ENCODE results near the gene TMEM63A.

DNA sequence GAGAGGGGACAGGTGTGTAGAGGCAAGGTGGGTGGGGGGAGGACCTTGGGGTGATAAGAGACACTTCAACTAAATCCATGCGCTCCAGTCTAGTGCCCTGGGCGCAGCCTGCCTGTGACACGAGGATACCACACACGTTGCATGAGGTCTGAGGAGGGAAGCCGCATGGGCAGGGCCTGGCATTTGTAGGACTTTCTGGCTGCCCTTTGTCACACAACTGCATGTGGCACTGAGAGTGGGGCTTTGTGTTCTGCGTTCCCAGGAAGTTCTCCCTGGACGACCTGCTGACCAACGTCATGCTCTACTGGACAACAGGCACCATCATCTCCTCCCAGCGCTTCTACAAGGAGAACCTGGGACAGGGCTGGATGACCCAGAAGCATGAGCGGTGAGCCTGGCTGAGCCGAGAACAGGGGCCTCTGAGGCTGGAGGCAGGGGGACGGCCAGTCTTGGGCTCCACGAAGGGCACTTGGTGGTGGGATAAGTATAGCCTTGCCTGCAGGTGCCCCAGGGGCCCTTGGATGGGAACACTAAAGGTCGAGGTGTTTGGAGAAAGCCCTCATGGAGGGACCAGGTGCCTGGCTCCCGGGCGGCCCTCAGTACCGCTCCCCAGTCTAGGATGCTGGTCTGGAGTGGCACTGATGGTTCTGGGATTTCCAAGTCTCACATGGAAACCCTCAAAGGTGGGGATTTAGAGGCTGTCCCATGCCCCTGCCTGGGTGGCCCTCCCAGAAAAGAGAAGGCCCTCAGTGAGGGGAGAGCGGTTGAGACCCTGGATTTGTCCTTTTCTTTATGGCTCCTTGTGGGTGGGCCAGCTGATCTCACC lies 37.7 kb downstream of the TMEM63A start:
- TF ChIP-seq, protein P1, sequence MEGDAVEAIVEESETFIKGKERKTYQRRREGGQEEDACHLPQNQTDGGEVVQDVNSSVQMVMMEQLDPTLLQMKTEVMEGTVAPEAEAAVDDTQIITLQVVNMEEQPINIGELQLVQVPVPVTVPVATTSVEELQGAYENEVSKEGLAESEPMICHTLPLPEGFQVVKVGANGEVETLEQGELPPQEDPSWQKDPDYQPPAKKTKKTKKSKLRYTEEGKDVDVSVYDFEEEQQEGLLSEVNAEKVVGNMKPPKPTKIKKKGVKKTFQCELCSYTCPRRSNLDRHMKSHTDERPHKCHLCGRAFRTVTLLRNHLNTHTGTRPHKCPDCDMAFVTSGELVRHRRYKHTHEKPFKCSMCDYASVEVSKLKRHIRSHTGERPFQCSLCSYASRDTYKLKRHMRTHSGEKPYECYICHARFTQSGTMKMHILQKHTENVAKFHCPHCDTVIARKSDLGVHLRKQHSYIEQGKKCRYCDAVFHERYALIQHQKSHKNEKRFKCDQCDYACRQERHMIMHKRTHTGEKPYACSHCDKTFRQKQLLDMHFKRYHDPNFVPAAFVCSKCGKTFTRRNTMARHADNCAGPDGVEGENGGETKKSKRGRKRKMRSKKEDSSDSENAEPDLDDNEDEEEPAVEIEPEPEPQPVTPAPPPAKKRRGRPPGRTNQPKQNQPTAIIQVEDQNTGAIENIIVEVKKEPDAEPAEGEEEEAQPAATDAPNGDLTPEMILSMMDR (IDR thresholded peaks at IDR 0.05): no peak
- no peak; the same call in 1 of the 2 replicates for TF ChIP-seq POLR2AphosphoS5 (IDR thresholded peaks at IDR 0.05; ENCODE audit: low read depth, low read length)

All from Panc1 (cell line).